K562 (cell line): ENCODE measurements around the gene POP5.

Experiments
- CTCF ChIP-seq, 3 experiments: IDR thresholded peaks in 2 of 3; conservative IDR thresholded peaks in 1 of 3; 2 replicates each; pipeline ENCODE4 v1.5.1; 2011 to 2012; ENCODE audit warnings: low read length in 3 of 3, mild to moderate bottlenecking in 3 of 3, control low read depth in 2 of 3, improper control_type of control experiment in 1 of 3, inconsistent platforms in 1 of 3, low read depth in 1 of 3, mixed read lengths in 1 of 3, moderate library complexity in 1 of 3; ENCODE audit not compliant: insufficient read depth in 2 of 3
- KDM1A ChIP-seq, 2 experiments: fragments of 450-650 bp; IDR thresholded peaks; 2 replicates each; pipeline ENCODE4 v1.6.1; 2016; ENCODE audit warnings: mild to moderate bottlenecking in 2 of 2
- NR2C2 ChIP-seq, 2 experiments: fragments of 200-800 bp in 1 of 2; sonication (Bioruptor generic) in 1 of 2; sonication (generic) in 1 of 2; formaldehyde crosslinking in 1 of 2; IDR thresholded peaks; 2 replicates each; pipeline versions ENCODE4 v1.6.1 to v1.8.0; 2016 to 2022; ENCODE audit warnings: mild to moderate bottlenecking in 1 of 2, missing compliant biosample characterization in 1 of 2, missing genetic modification characterization in 1 of 2, missing genetic modification reagents in 1 of 2
- POLR2AphosphoS5 ChIP-seq: IDR thresholded peaks from 2 replicates; pipeline ENCODE4 v1.6.1; 2011; ENCODE audit warnings: mild to moderate bottlenecking, low read depth, low read length, moderate library complexity; ENCODE audit not compliant: control insufficient read depth, insufficient read depth
- YY1 ChIP-seq, 3 experiments: IDR thresholded peaks; 2 replicates each; pipeline ENCODE4 v1.6.1; 2011; ENCODE audit warnings: low read length in 2 of 3, mild to moderate bottlenecking in 2 of 3, moderate library complexity in 2 of 3, borderline replicate concordance in 1 of 3, control low read depth in 1 of 3, low read depth in 1 of 3; ENCODE audit not compliant: insufficient read depth in 3 of 3, insufficient replicate concordance in 2 of 3, control insufficient read depth in 1 of 3, insufficient read length in 1 of 3; ENCODE audit errors: extremely low read depth in 1 of 3
- ZNF23 ChIP-seq: fragments of 250-450 bp; sonication (Bioruptor Pico); IDR thresholded peaks from 2 replicates; pipeline ENCODE4 v1.4.0; 2020; ENCODE audit warnings: mild to moderate bottlenecking

- TF ChIP-seq CTCF (IDR thresholded peaks at IDR 0.05 in 2 of 3, conservative IDR thresholded peaks at IDR 0.05 in 1 of 3; ENCODE audit: insufficient read depth in 2 of 3, low read depth in 1 of 3, low read length in 3 of 3) = no peak
- TF ChIP-seq KDM1A (IDR thresholded peaks at IDR 0.05) = no peak
- TF ChIP-seq YY1 (IDR thresholded peaks at IDR 0.05; ENCODE audit: borderline replicate concordance in 1 of 3, control insufficient read depth in 1 of 3, extremely low read depth in 1 of 3, insufficient read depth in 3 of 3, insufficient read length in 1 of 3, insufficient replicate concordance in 2 of 3, low read depth in 1 of 3, low read length in 2 of 3) = no peak
- no peak for TF ChIP-seq NR2C2 (CRISPR knock-in tag; IDR thresholded peaks at IDR 0.05)
- no peak for TF ChIP-seq NR2C2 (tag; IDR thresholded peaks at IDR 0.05)
- no peak for TF ChIP-seq ZNF23 (CRISPR knock-in tag)
- TF ChIP-seq POLR2AphosphoS5 = no peak
Measured at GRCh38 chr12:120614848-120615247, 33.6 kb upstream of the POP5 start.
